Naive thymus-derived CD4-positive, alpha-beta T cell (primary cell): ENCODE results near the gene TRAF7. TPM values are rescaled to one million over a fixed set of nuclear protein-coding genes. Genes with fewer than 3 reads are reported as not detected.

ENCODE experiments used
- ATAC-seq: fragments of 150-1000 bp; cut with Tn5 transposase; 2 replicates; pipeline ENCODE4 v1.10.0; 2021; ENCODE audit warnings: mild to moderate bottlenecking, moderate library complexity
- CTCF ChIA-PET: fragments of 350-600 bp; sonication (Branson Sonifier 250); formaldehyde crosslinking; loops from one replicate; lab custom pipeline; 2021; ENCODE audit warnings: antibody characterized with exemption; lab: Charles Lee
- POLR2A ChIA-PET: fragments of 350-600 bp; sonication (Branson Sonifier 250); formaldehyde crosslinking; loops from one replicate; lab custom pipeline; 2021; ENCODE audit warnings: antibody characterized with exemption, inconsistent platforms; lab: Charles Lee
- DNase-seq, 9 donors: peaks; one replicate each; pipeline versions ENCODE4 v3.0.0 to v3.0.0-alpha.2; 2020 to 2022; ENCODE audit warnings: mixed read lengths in 1 of 9
- H3K27ac ChIP-seq: one replicate; pipeline ENCODE4 v1.7.0; 2013; ENCODE audit warnings: mild to moderate bottlenecking, low read depth, low read length, moderate library complexity
- H3K27me3 ChIP-seq, 2 donors: one replicate each; pipeline ENCODE4 v1.7.0; 2013; ENCODE audit warnings: low read length in 2 of 2, mild to moderate bottlenecking in 2 of 2, moderate library complexity in 2 of 2; ENCODE audit not compliant: control insufficient read depth in 2 of 2, insufficient read depth in 2 of 2
- H3K36me3 ChIP-seq, 3 experiments: 1 replicate in 2 of 3; 2 replicates in 1 of 3; pipeline ENCODE4 v1.7.0; 2013; ENCODE audit warnings: low read length in 3 of 3, mild to moderate bottlenecking in 3 of 3, moderate library complexity in 1 of 3; ENCODE audit not compliant: insufficient read depth in 3 of 3, control insufficient read depth in 2 of 3
- H3K4me1 ChIP-seq, 2 donors: one replicate each; pipeline ENCODE4 v1.7.0; 2013; ENCODE audit warnings: low read length in 2 of 2, mild to moderate bottlenecking in 2 of 2, moderate library complexity in 1 of 2; ENCODE audit not compliant: control insufficient read depth in 2 of 2, insufficient read depth in 2 of 2
- H3K4me3 ChIP-seq: 2 replicates; pipeline ENCODE4 v1.7.0; 2013; ENCODE audit warnings: mild to moderate bottlenecking, low read length
- H3K9me3 ChIP-seq, 3 experiments: 1 replicate in 2 of 3; 2 replicates in 1 of 3; pipeline ENCODE4 v1.7.0; 2013; ENCODE audit warnings: low read length in 3 of 3; ENCODE audit not compliant: control insufficient read depth in 2 of 3
- H3K27ac Mint-ChIP-seq, 9 donors: one replicate each; pipeline ENCODE4 v1.8.0; 2020 to 2022; ENCODE audit warnings: mixed read lengths in 9 of 9, mild to moderate bottlenecking in 8 of 9, moderate library complexity in 5 of 9, inconsistent platforms in 2 of 9
- H3K27me3 Mint-ChIP-seq, 5 donors: one replicate each; pipeline ENCODE4 v1.8.0; 2021 to 2022; ENCODE audit warnings: mixed read lengths in 5 of 5, mild to moderate bottlenecking in 1 of 5
- H3K36me3 Mint-ChIP-seq, 5 donors: one replicate each; pipeline ENCODE4 v1.8.0; 2020 to 2022; ENCODE audit warnings: mixed read lengths in 5 of 5, mild to moderate bottlenecking in 3 of 5, inconsistent platforms in 1 of 5
- H3K4me1 Mint-ChIP-seq, 7 donors: one replicate each; pipeline ENCODE4 v1.8.0; 2020 to 2022; ENCODE audit warnings: mixed read lengths in 7 of 7, mild to moderate bottlenecking in 3 of 7, inconsistent platforms in 1 of 7
- H3K4me3 Mint-ChIP-seq, 10 donors: one replicate each; pipeline ENCODE4 v1.8.0; 2020 to 2022; ENCODE audit warnings: mild to moderate bottlenecking in 10 of 10, mixed read lengths in 10 of 10, moderate library complexity in 6 of 10, inconsistent platforms in 2 of 10
- H3K9me3 Mint-ChIP-seq, 11 donors: one replicate each; pipeline ENCODE4 v1.8.0; 2020 to 2022; ENCODE audit warnings: mixed read lengths in 11 of 11, mild to moderate bottlenecking in 4 of 11, inconsistent platforms in 1 of 11, moderate library complexity in 1 of 11
- intact Hi-C, 2 donors: fragments of 100-400 bp; cut with micrococcal nuclease; formaldehyde crosslinking; loops; one replicate each; pipeline ENCODE4 v1.15.1; 2023
- polyA plus RNA-seq, 2 donors: library from polyadenylated mRNA; unstranded; fragments of 300-500 nt; fragmentation: Illumina TruSeq; gene quantifications; one replicate each; pipeline ENCODE4 v1.2.3, GENCODE V29; 2021
- total RNA-seq, 6 experiments: library from RNA in 5 of 6; stranded (reverse) in 5 of 6; gene quantifications; 1 replicate in 5 of 6; 2 replicates in 1 of 6; pipeline ENCODE4 v1.2.3 and lab custom pipeline; 2021 to 2026

The TRAF7 gene
- total and polyA plus RNA-seq, 7 experiments from 2014 or later = 4.8 to 58.3 (median 34.8) TPM

DNA sequence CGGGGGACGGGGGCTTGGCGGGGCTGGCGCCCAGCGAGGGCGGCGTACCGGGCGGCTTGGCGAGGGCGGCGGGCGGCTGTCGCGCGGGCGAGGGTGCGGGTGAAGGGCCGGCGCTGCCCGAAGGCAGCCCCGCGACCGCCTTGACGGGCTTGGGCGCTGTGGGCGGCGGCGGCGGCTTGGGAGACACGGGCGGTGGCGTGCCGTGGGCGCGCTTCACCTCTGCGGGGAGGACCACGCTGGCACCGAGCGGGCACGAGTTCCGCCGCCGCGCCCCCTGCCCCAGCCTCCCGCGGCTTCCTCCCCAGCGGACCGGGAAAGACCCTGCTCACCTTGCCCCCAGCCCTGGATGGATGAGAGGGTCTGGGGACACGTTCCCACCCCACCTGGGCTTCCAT, 23.5 kb downstream of the TRAF7 start:
- Mint-ChIP-seq H3K4me3 (no peak overlapping the region), H3K36me3 (peaks cover 0 to 7% (median 3%) of the 10 kb centered on the region in 5 donors), H3K9me3 (peaks cover 0 to 2% (median 0%) of the 10 kb centered on the region in 11 donors), H3K27me3 (no peaks in the 10 kb centered on the region), H3K4me1 (peaks cover 0 to 3% (median 0%) of the 10 kb centered on the region in 7 donors), H3K27ac (no peak overlapping the region)
- no peak overlapping the region for H3K27ac ChIP-seq
- POLR2A ChIA-PET = no interaction called here
- ATAC-seq (no peak), DNase-seq (no peak)
- H3K4me1 ChIP-seq = no peaks in the 10 kb centered on the region
- H3K4me3 ChIP-seq = no peak overlapping the region
- H3K36me3 ChIP-seq = peaks cover 0 to 35% (median 0%) of the 10 kb centered on the region in 3 experiments
- no peaks in the 10 kb centered on the region for H3K27me3 ChIP-seq
- CTCF ChIA-PET = no interaction called here
- H3K9me3 ChIP-seq = no peaks in the 10 kb centered on the region
- intact Hi-C loops = no loop called here

DNA sequence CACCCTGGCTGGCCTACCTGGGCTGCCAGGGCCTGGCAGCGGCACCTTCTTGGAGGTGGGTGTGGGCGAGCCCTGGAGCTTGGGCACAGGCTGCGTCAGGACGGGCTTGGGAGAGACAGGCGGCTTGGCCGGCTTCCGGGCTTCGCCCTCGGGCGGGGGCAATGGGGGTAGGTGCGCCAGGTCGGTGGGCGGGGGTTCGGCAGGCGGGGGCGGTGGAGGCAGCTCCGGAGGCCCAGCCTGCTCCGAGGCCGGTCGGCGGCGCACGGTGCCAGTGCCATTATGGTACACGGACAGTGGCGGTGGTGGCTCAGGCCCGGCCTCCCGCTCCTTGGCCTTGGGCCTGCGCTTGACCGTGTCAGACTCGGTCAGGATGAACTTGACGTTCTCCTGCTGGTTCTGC, 24.0 kb downstream of the TRAF7 start:
- no peaks in the 10 kb centered on the region for H3K9me3 ChIP-seq
- ATAC-seq = no peak
- POLR2A ChIA-PET = no interaction called here
- no peak overlapping the region for H3K27ac ChIP-seq
- no peaks in the 10 kb centered on the region for H3K27me3 Mint-ChIP-seq
- peaks cover 0 to 30% (median 0%) of the 10 kb centered on the region in 3 experiments for H3K36me3 ChIP-seq
- intact Hi-C loops = no loop called here
- H3K4me3 Mint-ChIP-seq = no peak overlapping the region
- H3K4me1 ChIP-seq = no peaks in the 10 kb centered on the region
- peaks cover 0 to 3% (median 0%) of the 10 kb centered on the region in 7 donors for H3K4me1 Mint-ChIP-seq
- H3K36me3 Mint-ChIP-seq = peaks cover 0 to 6% (median 3%) of the 10 kb centered on the region in 5 donors
- no peak overlapping the region for H3K4me3 ChIP-seq
- H3K9me3 Mint-ChIP-seq = peaks cover 0 to 2% (median 0%) of the 10 kb centered on the region in 11 donors
- no peak overlapping the region for H3K27ac Mint-ChIP-seq
- CTCF ChIA-PET = no interaction called here
- DNase-seq = no peak
- H3K27me3 ChIP-seq = no peaks in the 10 kb centered on the region

DNA sequence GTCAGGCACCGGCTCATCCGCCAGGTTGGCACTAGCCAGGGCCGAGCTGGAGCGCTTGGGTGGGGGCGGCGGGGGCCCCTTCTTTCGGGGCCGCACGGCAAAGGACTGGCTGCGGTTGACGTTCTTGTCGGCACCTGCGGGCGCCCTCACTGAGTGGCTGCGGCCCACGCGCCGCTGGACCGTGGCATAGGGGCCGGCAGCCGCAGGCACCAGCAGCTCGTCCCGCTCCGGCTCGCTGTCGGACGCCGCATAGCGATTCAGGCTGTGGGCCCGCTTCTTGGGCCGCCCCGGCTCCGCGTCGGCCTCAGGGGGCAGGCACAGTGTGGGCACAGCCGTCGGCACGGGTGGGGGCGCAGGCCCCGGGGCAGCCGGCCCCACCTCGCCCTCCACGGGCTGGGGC, 24.9 kb downstream of the TRAF7 start:
- Histone ChIP-seq H3K36me3 (peaks cover 0 to 22% (median 0%) of the 10 kb centered on the region in 3 experiments), H3K27ac (no peak overlapping the region), H3K4me1 (no peaks in the 10 kb centered on the region), H3K9me3 (no peaks in the 10 kb centered on the region), H3K4me3 (no peak overlapping the region), H3K27me3 (no peaks in the 10 kb centered on the region)
- H3K27me3 Mint-ChIP-seq = no peaks in the 10 kb centered on the region
- H3K36me3 Mint-ChIP-seq = peaks cover 0 to 6% (median 3%) of the 10 kb centered on the region in 5 donors
- H3K27ac Mint-ChIP-seq = no peak overlapping the region
- DNase-seq (no peak), ATAC-seq (no peak)
- ChIA-PET CTCF (no interaction called here), POLR2A (interaction anchor here (0.7 kb wide), 1 partner anchor 88 kb away, joined by 4 read pairs; no protein-coding TSS in a partner anchor)
- H3K4me1 Mint-ChIP-seq = peaks cover 0 to 3% (median 0%) of the 10 kb centered on the region in 7 donors
- H3K4me3 Mint-ChIP-seq = no peak overlapping the region
- intact Hi-C loops = no loop called here
- peaks cover 0 to 2% (median 0%) of the 10 kb centered on the region in 11 donors for H3K9me3 Mint-ChIP-seq

DNA sequence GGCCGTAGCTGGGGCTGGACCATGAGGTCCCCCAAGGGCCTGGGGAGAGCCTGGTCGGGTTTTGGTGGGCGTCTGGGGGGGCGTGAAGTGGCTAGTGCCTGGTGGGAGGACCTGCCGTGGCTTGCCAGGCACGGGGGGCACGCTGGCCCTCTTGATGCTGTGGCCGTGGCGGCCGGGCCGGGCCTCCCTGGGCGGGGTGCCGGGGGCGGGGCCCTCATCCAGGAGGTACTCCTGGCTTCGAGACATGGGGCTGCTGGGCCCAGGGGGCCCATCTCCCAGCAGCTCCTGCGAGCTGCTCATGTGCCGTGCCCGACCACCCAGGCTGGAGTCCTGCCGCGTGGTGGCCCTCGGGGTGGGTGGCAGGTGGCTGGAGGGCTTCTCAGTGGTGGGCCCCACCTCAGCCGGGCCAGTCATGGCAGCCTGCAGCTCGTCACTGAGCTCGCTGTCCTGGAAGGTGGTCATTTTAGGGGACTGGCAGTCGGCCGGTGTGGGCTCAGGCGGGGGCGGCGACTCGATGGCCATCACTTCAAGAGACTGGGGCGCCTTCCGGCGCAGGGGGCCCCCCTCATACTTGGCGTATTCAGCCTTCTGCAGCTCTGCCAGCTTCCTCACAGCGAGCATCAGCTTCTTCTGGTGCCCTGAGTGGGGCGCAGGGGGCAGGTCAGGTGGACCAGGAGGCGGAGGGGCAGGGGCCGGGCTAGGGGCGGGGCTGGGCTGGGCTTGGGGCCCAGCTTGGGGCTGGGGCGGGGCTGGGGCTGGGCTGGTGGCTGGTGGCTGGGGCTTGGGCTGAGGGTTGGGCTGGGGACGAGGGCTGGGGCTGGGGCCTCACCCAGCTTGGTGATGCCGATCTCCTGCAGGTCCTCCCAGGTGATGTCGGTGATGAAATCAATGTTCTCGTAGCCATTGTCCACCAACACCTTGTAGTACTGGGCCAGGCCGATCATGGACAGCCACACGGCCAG, 25.7 kb downstream of the TRAF7 start:
- Histone ChIP-seq H3K27ac (no peak overlapping the region), H3K27me3 (no peaks in the 10 kb centered on the region), H3K4me1 (no peaks in the 10 kb centered on the region), H3K4me3 (no peak overlapping the region), H3K9me3 (no peaks in the 10 kb centered on the region), H3K36me3 (peaks cover 0 to 14% (median 0%) of the 10 kb centered on the region in 3 experiments)
- intact Hi-C loops = no loop called here
- Mint-ChIP-seq H3K36me3 (peaks cover 0 to 1% (median 0%) of the 10 kb centered on the region in 5 donors), H3K27me3 (no peaks in the 10 kb centered on the region), H3K4me3 (no peak overlapping the region), H3K4me1 (peaks cover 0 to 2% (median 0%) of the 10 kb centered on the region in 7 donors), H3K9me3 (peaks cover 0 to 2% (median 0%) of the 10 kb centered on the region in 11 donors), H3K27ac (no peak overlapping the region)
- DNase-seq (no peak), ATAC-seq (no peak)
- POLR2A ChIA-PET = no interaction called here
- CTCF ChIA-PET = no interaction called here

DNA sequence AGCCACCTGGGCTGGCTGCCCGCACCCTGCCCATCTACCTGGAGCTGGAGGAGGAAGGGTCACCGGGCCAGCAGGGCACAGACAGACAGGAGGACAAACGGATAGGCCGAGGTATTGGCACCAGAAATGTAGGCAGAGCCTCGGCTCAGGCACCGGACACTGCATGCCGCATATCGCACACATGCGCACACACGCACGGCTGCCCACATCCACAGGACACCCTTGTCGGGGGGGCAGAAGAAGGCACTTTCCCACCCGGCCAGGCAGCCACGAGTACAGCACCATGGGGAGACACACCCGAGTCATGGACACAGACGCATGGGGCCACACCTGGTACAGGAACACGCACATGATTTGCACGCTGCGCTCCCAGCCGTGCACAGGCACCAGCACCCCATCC, 26.4 kb downstream of the TRAF7 start:
- Mint-ChIP-seq H3K27me3 (no peaks in the 10 kb centered on the region), H3K27ac (no peak overlapping the region), H3K36me3 (peaks cover 0 to 1% (median 0%) of the 10 kb centered on the region in 5 donors), H3K4me1 (peaks cover 0 to 2% (median 0%) of the 10 kb centered on the region in 7 donors), H3K9me3 (peaks cover 0 to 2% (median 0%) of the 10 kb centered on the region in 11 donors), H3K4me3 (no peak overlapping the region)
- intact Hi-C loops = no loop called here
- Histone ChIP-seq H3K4me3 (no peak overlapping the region), H3K4me1 (no peaks in the 10 kb centered on the region), H3K9me3 (no peaks in the 10 kb centered on the region), H3K27ac (no peak overlapping the region), H3K36me3 (peaks cover 0 to 8% (median 0%) of the 10 kb centered on the region in 3 experiments), H3K27me3 (no peaks in the 10 kb centered on the region)
- POLR2A ChIA-PET = no interaction called here
- ATAC-seq (no peak), DNase-seq (no peak)
- CTCF ChIA-PET = no interaction called here

DNA sequence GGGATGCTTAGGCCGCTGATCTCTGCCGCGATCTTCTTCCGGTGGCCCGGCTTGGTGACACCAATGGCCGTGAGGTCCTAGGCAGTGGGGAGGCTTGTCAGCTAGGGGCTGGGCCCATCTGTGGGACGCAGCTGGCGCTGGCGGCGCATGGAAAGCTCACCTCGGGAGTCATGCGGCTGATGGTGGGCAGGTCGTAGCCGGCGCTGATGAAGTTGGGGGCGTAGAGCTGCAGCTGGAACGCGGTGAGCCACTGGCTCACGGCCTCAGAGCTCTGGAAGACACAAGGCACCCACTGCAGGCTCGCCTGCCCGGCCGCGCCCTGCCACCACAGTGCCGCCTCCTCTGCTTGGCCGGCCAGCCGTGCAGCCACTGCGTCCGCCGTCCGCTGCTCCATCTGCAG, 28.1 kb downstream of the TRAF7 start:
- CTCF ChIA-PET = no interaction called here
- no peak for ATAC-seq

More for the DNA sequence above, 28.1 kb downstream of the TRAF7 start:
- no peaks in the 10 kb centered on the region for H3K9me3 ChIP-seq
- Mint-ChIP-seq H3K27me3 (no peaks in the 10 kb centered on the region), H3K4me1 (peaks cover 0 to 2% (median 0%) of the 10 kb centered on the region in 7 donors), H3K9me3 (peaks cover 0 to 2% (median 0%) of the 10 kb centered on the region in 11 donors), H3K4me3 (no peak overlapping the region), H3K27ac (no peak overlapping the region), H3K36me3 (no peaks in the 10 kb centered on the region)
- H3K36me3 ChIP-seq = no peaks in the 10 kb centered on the region
- no peak for DNase-seq
- no peak overlapping the region for H3K4me3 ChIP-seq
- intact Hi-C loops = no loop called here
- no peak overlapping the region for H3K27ac ChIP-seq
- H3K4me1 ChIP-seq = no peaks in the 10 kb centered on the region
- H3K27me3 ChIP-seq = no peaks in the 10 kb centered on the region
- POLR2A ChIA-PET = no interaction called here
